GM18870 (cell line): ENCODE results near the gene DENND2C.
A peak's percentile ranks its signal among the peaks of the same experiment; 100 is the strongest.
"Not testable (repeated sequence)": the region's sequence is repeated elsewhere in the genome, so short reads cannot be mapped to it uniquely, and the experiment has no call there.

Experiments
- ATAC-seq: cut with Tn5 transposase; IDR thresholded peaks from one replicate; pipeline ENCODE4 v1.9.1; 2021; ENCODE audit warnings: moderate library complexity; ENCODE audit not compliant: unreplicated experiment

The DENND2C gene

GRCh38 chr1:114607223-114607622 is 62.6 kb downstream of the DENND2C start:
- ATAC-seq = no peak

GRCh38 chr1:114597949-114598348 is 71.9 kb downstream of the DENND2C start:
- ATAC-seq = no peak

GRCh38 chr1:114595602-114596001 is 74.2 kb downstream of the DENND2C start:
- no peak for ATAC-seq

GRCh38 chr1:114594046-114594445 is 75.8 kb downstream of the DENND2C start:
- ATAC-seq = no peak

GRCh38 chr1:114589122-114589521 is 80.7 kb downstream of the DENND2C start:
- no peak for ATAC-seq

GRCh38 chr1:114588196-114588689 is 81.6 kb downstream of the DENND2C start:
- ATAC-seq = no peak

GRCh38 chr1:114587203-114587991 is 82.5 kb downstream of the DENND2C start:
- no peak for ATAC-seq

- ATAC-seq = no peak
Measured at GRCh38 chr1:114586513-114587047, 83.3 kb downstream of the DENND2C start.

- ATAC-seq = no peak
Measured at GRCh38 chr1:114585231-114585630, 84.6 kb downstream of the DENND2C start.

- ATAC-seq = peak; percentile 99
Measured at GRCh38 chr1:114581335-114582287, 88.2 kb downstream of the DENND2C start, which contains the start of gene BCAS2. TSS of gene BCAS2 (minus strand) at chr1:114581615. CDS start at chr1:114581591, 24 bp downstream.

GRCh38 chr1:114574365-114574764 is 95.5 kb downstream of the DENND2C start:
- no peak for ATAC-seq

- no peak for ATAC-seq
Measured at GRCh38 chr1:114564141-114564540, 105.7 kb downstream of the DENND2C start.

- ATAC-seq = not testable (repeated sequence)
Measured at GRCh38 chr1:114562978-114563510, 106.8 kb downstream of the DENND2C start.

- no peak for ATAC-seq
Measured at GRCh38 chr1:114561333-114561732, 108.5 kb downstream of the DENND2C start.

- ATAC-seq = no peak
Measured at GRCh38 chr1:114559356-114559755, 110.5 kb downstream of the DENND2C start.

- ATAC-seq = no peak
Measured at GRCh38 chr1:114558544-114558943, 111.3 kb downstream of the DENND2C start.

GRCh38 chr1:114554577-114554976 is 115.3 kb downstream of the DENND2C start:
- no peak for ATAC-seq

- ATAC-seq = no peak
Measured at GRCh38 chr1:114552106-114552639, 117.7 kb downstream of the DENND2C start.

GRCh38 chr1:114551400-114551799 is 118.4 kb downstream of the DENND2C start:
- ATAC-seq = no peak

GRCh38 chr1:114550336-114550735 is 119.5 kb downstream of the DENND2C start:
- ATAC-seq = no peak

- no peak for ATAC-seq
Measured at GRCh38 chr1:114549137-114549536, 120.7 kb downstream of the DENND2C start.
